ENCODE data around the gene SH3TC2.

DNA sequence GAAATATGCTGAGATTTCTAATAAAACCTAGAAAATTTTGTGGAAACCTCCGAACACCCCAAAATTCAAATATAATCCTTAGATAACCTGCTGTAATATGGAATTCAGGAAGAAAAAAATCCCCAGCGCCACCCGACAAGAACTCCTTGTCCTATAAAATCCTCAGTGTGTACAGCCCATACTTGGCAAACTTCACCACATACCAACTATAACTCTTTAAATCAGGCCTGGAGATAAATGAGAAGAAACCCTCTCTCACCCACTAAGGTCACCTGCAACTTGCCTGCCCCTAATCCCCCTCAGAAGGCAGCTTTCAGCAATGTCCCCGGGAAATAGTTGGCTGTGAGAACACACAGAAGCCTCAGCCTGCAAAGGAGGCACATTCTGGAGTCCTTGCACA lies 90.5 kb downstream of the SH3TC2 start:
- TF ChIP-seq POLR2A (IDR thresholded peaks at IDR 0.05) (no peak), CTCF (IDR thresholded peaks at IDR 0.05) (no peak)
